DOHH2 (cell line): ENCODE measurements around the gene SLC24A1.

ENCODE experiments used
- H3F3A ChIP-seq: fragments of 200-600 bp; sonication (generic), shearing (Covaris generic); 2 replicates; pipeline ENCODE4 v1.6.0; 2016; ENCODE audit warnings: antibody characterized with exemption, mild to moderate bottlenecking; ENCODE audit not compliant: control insufficient read depth, insufficient read depth
- H3K27ac ChIP-seq: fragments of 200-600 bp; sonication (generic); 2 replicates; pipeline ENCODE4 v1.5.1; 2014; ENCODE audit warnings: low read depth, mild to moderate bottlenecking, low read length, moderate library complexity
- H3K27me3 ChIP-seq: fragments of 200-600 bp; sonication (generic); 2 replicates; pipeline ENCODE4 v1.6.1; 2014; ENCODE audit warnings: mild to moderate bottlenecking, low read length, mixed read lengths; ENCODE audit not compliant: control insufficient read depth
- H3K36me3 ChIP-seq: fragments of 200-600 bp; sonication (generic); 2 replicates; pipeline ENCODE4 v1.6.1; 2014; ENCODE audit warnings: mild to moderate bottlenecking, low read length, moderate library complexity, mixed read lengths; ENCODE audit not compliant: control insufficient read depth
- H3K4me1 ChIP-seq: fragments of 200-600 bp; sonication (generic); 2 replicates; pipeline ENCODE4 v1.6.1; 2014; ENCODE audit warnings: mild to moderate bottlenecking, low read length, mixed read lengths; ENCODE audit not compliant: control insufficient read depth
- H3K4me2 ChIP-seq: fragments of 200-600 bp; sonication (generic); 2 replicates; pipeline ENCODE4 v1.6.0; 2014; ENCODE audit warnings: mild to moderate bottlenecking, low read length, moderate library complexity
- H3K4me3 ChIP-seq: fragments of 200-600 bp; sonication (generic); 2 replicates; pipeline ENCODE4 v1.5.1; 2014; ENCODE audit warnings: mild to moderate bottlenecking, low read length, mixed read lengths
- H3K79me2 ChIP-seq: fragments of 200-600 bp; sonication (generic); 2 replicates; pipeline ENCODE4 v1.6.1; 2014; ENCODE audit warnings: mild to moderate bottlenecking, low read length, mixed read lengths; ENCODE audit not compliant: control insufficient read depth
- H3K9me2 ChIP-seq: fragments of 200-600 bp; sonication (generic); replicated peaks from 2 replicates; pipeline ENCODE4 v1.6.1; 2014; ENCODE audit warnings: mild to moderate bottlenecking, low read length, mixed read lengths; ENCODE audit not compliant: control insufficient read depth
- H3K9me3 ChIP-seq: fragments of 200-600 bp; sonication (generic); 2 replicates; pipeline ENCODE4 v1.6.1; 2014; ENCODE audit warnings: antibody characterized with exemption, low read length, mixed read lengths; ENCODE audit not compliant: control insufficient read depth, insufficient read depth
- H4K20me1 ChIP-seq: fragments of 200-600 bp; sonication (generic); 2 replicates; pipeline ENCODE4 v1.6.0; 2014; ENCODE audit warnings: low read depth, mild to moderate bottlenecking, antibody characterized with exemption, low read length, moderate library complexity; ENCODE audit not compliant: control insufficient read depth, insufficient read depth
- EZH2phosphoT487 ChIP-seq: fragments of 200-600 bp; sonication (generic); IDR thresholded peaks from 2 replicates; pipeline ENCODE4 v1.6.1; 2017; ENCODE audit warnings: borderline replicate concordance, mild to moderate bottlenecking, antibody characterized with exemption, low read length, moderate library complexity, mixed read lengths
- TF ChIP-seq, protein P1 (sequence below): fragments of 200-600 bp; sonication (generic); IDR thresholded peaks from one replicate; pipeline ENCODE4 v1.5.1; 2014; ENCODE audit warnings: antibody characterized with exemption, mild to moderate bottlenecking, low read depth, low read length; ENCODE audit not compliant: poor library complexity, severe bottlenecking

The SLC24A1 gene

DNA sequence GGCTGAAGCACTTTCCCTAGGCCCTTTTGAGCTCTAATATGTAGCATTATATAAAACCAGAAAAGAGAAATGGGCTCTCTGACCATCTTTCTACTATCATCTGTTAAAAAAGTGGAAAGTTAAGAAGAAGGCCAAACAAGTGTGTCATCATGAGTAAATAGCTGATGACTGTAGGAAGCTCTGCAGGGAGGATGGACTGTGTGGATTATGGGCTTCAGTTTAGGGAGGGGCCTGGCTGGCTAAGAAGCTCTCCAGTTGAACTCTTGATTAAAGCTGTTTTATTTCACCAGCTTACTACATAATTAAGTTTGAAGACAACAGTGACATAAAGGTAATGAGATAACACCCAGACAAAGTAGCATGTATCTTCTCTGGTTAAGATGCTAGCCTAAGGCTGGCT is 41.5 kb upstream of the SLC24A1 start:
- Histone ChIP-seq H3K79me2 (no peaks in the 10 kb centered on the region), H3F3A (peaks cover 14% of the 10 kb centered on the region; the same call in 1 of the 2 replicates)

DNA sequence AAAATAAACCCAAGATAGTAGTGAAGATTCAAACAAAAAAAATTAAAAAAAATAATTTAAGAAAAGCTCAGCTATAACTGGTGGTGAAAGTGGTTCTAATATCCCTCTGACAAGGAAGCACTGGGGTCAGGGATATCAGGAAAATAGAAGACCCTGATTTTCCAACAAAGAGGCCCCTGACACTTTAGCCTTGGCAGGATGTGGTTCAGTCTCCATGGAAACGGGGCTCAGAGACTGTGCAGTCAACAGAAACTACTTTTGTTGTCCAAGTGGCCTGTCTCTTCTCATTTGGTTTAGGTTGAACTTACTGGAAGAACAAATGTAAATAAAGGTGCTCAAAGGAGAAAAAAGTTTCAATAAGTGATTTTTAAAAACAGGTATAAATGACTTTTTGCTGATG is 38.0 kb upstream of the SLC24A1 start:
- TF ChIP-seq, protein P1, sequence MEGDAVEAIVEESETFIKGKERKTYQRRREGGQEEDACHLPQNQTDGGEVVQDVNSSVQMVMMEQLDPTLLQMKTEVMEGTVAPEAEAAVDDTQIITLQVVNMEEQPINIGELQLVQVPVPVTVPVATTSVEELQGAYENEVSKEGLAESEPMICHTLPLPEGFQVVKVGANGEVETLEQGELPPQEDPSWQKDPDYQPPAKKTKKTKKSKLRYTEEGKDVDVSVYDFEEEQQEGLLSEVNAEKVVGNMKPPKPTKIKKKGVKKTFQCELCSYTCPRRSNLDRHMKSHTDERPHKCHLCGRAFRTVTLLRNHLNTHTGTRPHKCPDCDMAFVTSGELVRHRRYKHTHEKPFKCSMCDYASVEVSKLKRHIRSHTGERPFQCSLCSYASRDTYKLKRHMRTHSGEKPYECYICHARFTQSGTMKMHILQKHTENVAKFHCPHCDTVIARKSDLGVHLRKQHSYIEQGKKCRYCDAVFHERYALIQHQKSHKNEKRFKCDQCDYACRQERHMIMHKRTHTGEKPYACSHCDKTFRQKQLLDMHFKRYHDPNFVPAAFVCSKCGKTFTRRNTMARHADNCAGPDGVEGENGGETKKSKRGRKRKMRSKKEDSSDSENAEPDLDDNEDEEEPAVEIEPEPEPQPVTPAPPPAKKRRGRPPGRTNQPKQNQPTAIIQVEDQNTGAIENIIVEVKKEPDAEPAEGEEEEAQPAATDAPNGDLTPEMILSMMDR = no peak
- TF ChIP-seq EZH2phosphoT487 = no peak
- Histone ChIP-seq H4K20me1 (no peaks in the 10 kb centered on the region), H3K36me3 (peaks cover 74% of the 10 kb centered on the region), H3K9me2 (no peaks in the 10 kb centered on the region), H3K27me3 (no peaks in the 10 kb centered on the region), H3K9me3 (no peaks in the 10 kb centered on the region), H3K4me1 (peaks cover 25% of the 10 kb centered on the region), H3F3A (0 out of 2 replicates have a peak, but pooled peaks cover 7% of the 10 kb centered on the region), H3K4me3 (peak overlapping the region; percentile 46), H3K4me2 (peak overlapping the region; percentile 62), H3K79me2 (no peaks in the 10 kb centered on the region), H3K27ac (peak overlapping the region; percentile 3)

More for the DNA sequence above, 41.5 kb upstream of the SLC24A1 start:
- Histone ChIP-seq H3K4me3 (no peak overlapping the region), H3K27ac (no peak overlapping the region), H3K9me3 (no peaks in the 10 kb centered on the region), H3K27me3 (no peaks in the 10 kb centered on the region), H4K20me1 (no peaks in the 10 kb centered on the region), H3K36me3 (peaks cover 84% of the 10 kb centered on the region), H3K9me2 (no peaks in the 10 kb centered on the region), H3K4me1 (peaks cover 36% of the 10 kb centered on the region), H3K4me2 (no peak overlapping the region)
- TF ChIP-seq, protein P1 = no peak
- TF ChIP-seq EZH2phosphoT487 = no peak

DNA sequence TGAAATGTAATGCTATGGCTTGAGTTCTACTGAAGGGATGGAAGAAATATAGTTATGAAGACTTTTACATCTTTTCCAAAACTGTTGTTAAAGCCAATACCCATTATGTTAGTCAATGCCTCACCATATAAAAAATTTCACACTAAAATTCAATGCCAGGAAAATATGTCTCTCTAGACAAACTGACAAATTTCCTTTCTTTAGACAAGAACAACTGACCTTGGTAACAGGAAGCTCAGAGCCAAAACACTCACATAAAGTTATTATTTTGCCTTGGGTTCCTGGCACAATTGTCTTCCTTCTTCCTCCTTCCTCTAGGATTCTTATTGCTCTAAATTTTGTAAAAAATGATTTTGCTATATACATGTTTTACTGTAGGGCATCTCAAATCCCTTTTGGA is 37.5 kb upstream of the SLC24A1 start:
- Histone ChIP-seq H3K79me2 (no peaks in the 10 kb centered on the region), H3K27ac (peak overlapping the region; percentile 3), H3K36me3 (peaks cover 74% of the 10 kb centered on the region), H3K4me1 (peaks cover 25% of the 10 kb centered on the region), H3K4me3 (peak overlapping the region; percentile 46), H3K27me3 (no peaks in the 10 kb centered on the region), H3K9me2 (no peaks in the 10 kb centered on the region), H3K9me3 (no peaks in the 10 kb centered on the region), H3K4me2 (peak overlapping the region; percentile 62), H3F3A (0 out of 2 replicates have a peak, but pooled peaks cover 6% of the 10 kb centered on the region), H4K20me1 (no peaks in the 10 kb centered on the region)
- TF ChIP-seq EZH2phosphoT487 = no peak
- TF ChIP-seq, protein P1 = no peak
